OCI-LY7 (cell line): Measurements from ENCODE around the gene RELN.

ENCODE experiments used
- CTCF ChIP-seq: fragments of 200-600 bp; sonication (generic); conservative IDR thresholded peaks from 2 replicates; pipeline ENCODE4 v1.5.1; 2014; ENCODE audit warnings: mild to moderate bottlenecking, antibody characterized with exemption, low read length, moderate library complexity, mixed read lengths
- EZH2phosphoT487 ChIP-seq: fragments of 200-600 bp; sonication (generic); IDR thresholded peaks from 2 replicates; pipeline ENCODE4 v1.6.1; 2018; ENCODE audit warnings: low read depth, borderline replicate concordance, mild to moderate bottlenecking, mixed run types, antibody characterized with exemption, low read length, moderate library complexity, mixed read lengths

GRCh38 chr7:103824251-103824650 is 165.2 kb downstream of the RELN start:
- TF ChIP-seq CTCF (no peak), EZH2phosphoT487 (no peak)
